Keratinocyte (primary cell): ENCODE data around the gene SYNE1. TPM values are rescaled to one million over a fixed set of nuclear protein-coding genes. Genes with fewer than 3 reads are reported as not detected.

ENCODE experiments used
- DNase-seq: peaks from one replicate; pipeline ENCODE4 v3.0.0-alpha.2; 2011; ENCODE audit warnings: low read depth, missing footprints, low spot score
- FAIRE-seq: peaks from 2 replicates; lab custom pipeline; 2011; peaks lifted over from hg19 to GRCh38; lab: Jason Lieb, UNC
- H2AFZ ChIP-seq: 2 replicates; pipeline ENCODE4 v1.6.0; 2012; ENCODE audit warnings: low read length, control low read depth, inconsistent platforms; ENCODE audit not compliant: control insufficient read depth
- H3K27ac ChIP-seq: 2 replicates; pipeline ENCODE4 v1.5.1; 2011; ENCODE audit warnings: low read length; ENCODE audit not compliant: control insufficient read depth, insufficient read depth
- H3K27me3 ChIP-seq: 3 replicates; pipeline ENCODE4 v1.6.0; 2011; ENCODE audit warnings: low read length; ENCODE audit not compliant: control insufficient read depth, insufficient read depth; ENCODE audit errors: extremely low read depth
- H3K36me3 ChIP-seq, 2 experiments: 2 replicates in 1 of 2; 3 replicates in 1 of 2; pipeline ENCODE4 v1.5.1; 2011; ENCODE audit warnings: low read length in 2 of 2, mild to moderate bottlenecking in 1 of 2; ENCODE audit not compliant: control insufficient read depth in 2 of 2, insufficient read depth in 2 of 2; ENCODE audit errors: extremely low read depth in 1 of 2
- H3K4me1 ChIP-seq: 3 replicates; pipeline ENCODE4 v1.5.1; 2011; ENCODE audit warnings: low read length; ENCODE audit not compliant: control insufficient read depth, insufficient read depth; ENCODE audit errors: extremely low read depth
- H3K4me2 ChIP-seq: 3 replicates; pipeline ENCODE4 v1.6.0; 2011; ENCODE audit warnings: low read depth, low read length; ENCODE audit not compliant: control insufficient read depth, insufficient read depth; ENCODE audit errors: extremely low read depth
- H3K4me3 ChIP-seq, 3 experiments: fragments of 200-600 bp in 1 of 3; sonication (generic) in 1 of 3; 2 replicates in 2 of 3; 3 replicates in 1 of 3; pipeline ENCODE4 v1.5.1; 2011 to 2016; ENCODE audit warnings: low read length in 3 of 3, mild to moderate bottlenecking in 3 of 3, control low read depth in 2 of 3, inconsistent platforms in 1 of 3, low read depth in 1 of 3, mixed read lengths in 1 of 3, mixed run types in 1 of 3, moderate library complexity in 1 of 3; ENCODE audit not compliant: control insufficient read depth in 2 of 3, insufficient read depth in 2 of 3; ENCODE audit errors: extremely low read depth in 1 of 3
- H3K79me2 ChIP-seq: 2 replicates; pipeline ENCODE4 v1.6.0; 2012; ENCODE audit warnings: low read length; ENCODE audit not compliant: control insufficient read depth, insufficient read depth
- H3K9ac ChIP-seq: 3 replicates; pipeline ENCODE4 v1.6.0; 2011; ENCODE audit warnings: low read length; ENCODE audit not compliant: control insufficient read depth, insufficient read depth; ENCODE audit errors: extremely low read depth
- H3K9me1 ChIP-seq: 3 replicates; pipeline ENCODE4 v1.6.0; 2011; ENCODE audit warnings: low read length; ENCODE audit not compliant: control insufficient read depth, insufficient read depth; ENCODE audit errors: extremely low read depth
- H3K9me3 ChIP-seq: 2 replicates; pipeline ENCODE4 v1.5.1; 2012; ENCODE audit warnings: low read depth, low read length; ENCODE audit not compliant: control insufficient read depth
- H4K20me1 ChIP-seq: 3 replicates; pipeline ENCODE4 v1.6.0; 2011; ENCODE audit warnings: low read length; ENCODE audit not compliant: control insufficient read depth, insufficient read depth; ENCODE audit errors: extremely low read depth
- EZH2 ChIP-seq: IDR thresholded peaks from one replicate; pipeline ENCODE4 v1.6.1; 2012; ENCODE audit warnings: inconsistent platforms, mild to moderate bottlenecking, low read length, moderate library complexity
- dilution Hi-C: fragments of 300-500 bp; cut with MboI; formaldehyde crosslinking; loops from one replicate; pipeline ENCODE4 v1.7.0; 2020; ENCODE audit warnings: low sequenced_read_pairs; ENCODE audit not compliant: extremely low pct_ligation_motif_present
- polyA plus RNA-seq, 5 experiments: library from polyadenylated mRNA; depleted of rRNA in 3 of 5; stranded (reverse) in 3 of 5; stranded (forward) in 1 of 5; unstranded in 1 of 5; fragments of >200 nt; gene quantifications; 1 replicate in 1 of 5; 2 replicates in 3 of 5; 3 replicates in 1 of 5; pipeline versions ENCODE4 v1.2.1 to v1.2.3, GENCODE V29; 2011 to 2012; ENCODE audit warnings: missing spikeins in 2 of 5, low read depth in 1 of 5, low replicate concordance in 1 of 5
- TF ChIP-seq, protein P1 (sequence below), 3 experiments: IDR thresholded peaks in 1 of 3; conservative IDR thresholded peaks in 1 of 3; optimal IDR thresholded peaks in 1 of 3; 2 replicates in 2 of 3; 3 replicates in 1 of 3; pipeline versions ENCODE3 to v1.5.1; 2011; ENCODE audit warnings: low read length in 3 of 3, mild to moderate bottlenecking in 3 of 3, moderate library complexity in 2 of 3, control low read depth in 1 of 3, inconsistent platforms in 1 of 3; ENCODE audit not compliant: insufficient read depth in 2 of 3; ENCODE audit errors: extremely low read depth in 1 of 3

The SYNE1 gene
- polyA plus RNA-seq, 1 donor (not counting 4 experiments of a cell fraction or from before 2014, with no cell fraction given) = 4.0 TPM

GRCh38 chr6:152554851-152555250 lies 82.3 kb downstream of the SYNE1 start:
- Histone ChIP-seq H3K27ac (no peak overlapping the region), H3K79me2 (no peaks in the 10 kb centered on the region), H3K9me1 (no peaks in the 10 kb centered on the region), H4K20me1 (no peaks in the 10 kb centered on the region), H3K4me2 (no peak overlapping the region), H3K36me3 (no peaks in the 10 kb centered on the region), H2AFZ (no peak overlapping the region), H3K9me3 (no peaks in the 10 kb centered on the region), H3K27me3 (no peaks in the 10 kb centered on the region), H3K4me3 (no peak overlapping the region), H3K9ac (no peak overlapping the region), H3K4me1 (no peaks in the 10 kb centered on the region)
- no peak for DNase-seq
- no peak for FAIRE-seq
- TF ChIP-seq EZH2 = no peak
- TF ChIP-seq, protein P1, sequence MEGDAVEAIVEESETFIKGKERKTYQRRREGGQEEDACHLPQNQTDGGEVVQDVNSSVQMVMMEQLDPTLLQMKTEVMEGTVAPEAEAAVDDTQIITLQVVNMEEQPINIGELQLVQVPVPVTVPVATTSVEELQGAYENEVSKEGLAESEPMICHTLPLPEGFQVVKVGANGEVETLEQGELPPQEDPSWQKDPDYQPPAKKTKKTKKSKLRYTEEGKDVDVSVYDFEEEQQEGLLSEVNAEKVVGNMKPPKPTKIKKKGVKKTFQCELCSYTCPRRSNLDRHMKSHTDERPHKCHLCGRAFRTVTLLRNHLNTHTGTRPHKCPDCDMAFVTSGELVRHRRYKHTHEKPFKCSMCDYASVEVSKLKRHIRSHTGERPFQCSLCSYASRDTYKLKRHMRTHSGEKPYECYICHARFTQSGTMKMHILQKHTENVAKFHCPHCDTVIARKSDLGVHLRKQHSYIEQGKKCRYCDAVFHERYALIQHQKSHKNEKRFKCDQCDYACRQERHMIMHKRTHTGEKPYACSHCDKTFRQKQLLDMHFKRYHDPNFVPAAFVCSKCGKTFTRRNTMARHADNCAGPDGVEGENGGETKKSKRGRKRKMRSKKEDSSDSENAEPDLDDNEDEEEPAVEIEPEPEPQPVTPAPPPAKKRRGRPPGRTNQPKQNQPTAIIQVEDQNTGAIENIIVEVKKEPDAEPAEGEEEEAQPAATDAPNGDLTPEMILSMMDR (optimal IDR thresholded peaks at IDR 0.05 in 1 of 3, IDR thresholded peaks at IDR 0.05 in 1 of 3, conservative IDR thresholded peaks at IDR 0.05 in 1 of 3; ENCODE audit: extremely low read depth in 1 of 3, insufficient read depth in 2 of 3, low read length in 3 of 3) = no peak
- dilution Hi-C loops = no loop called here

DNA sequence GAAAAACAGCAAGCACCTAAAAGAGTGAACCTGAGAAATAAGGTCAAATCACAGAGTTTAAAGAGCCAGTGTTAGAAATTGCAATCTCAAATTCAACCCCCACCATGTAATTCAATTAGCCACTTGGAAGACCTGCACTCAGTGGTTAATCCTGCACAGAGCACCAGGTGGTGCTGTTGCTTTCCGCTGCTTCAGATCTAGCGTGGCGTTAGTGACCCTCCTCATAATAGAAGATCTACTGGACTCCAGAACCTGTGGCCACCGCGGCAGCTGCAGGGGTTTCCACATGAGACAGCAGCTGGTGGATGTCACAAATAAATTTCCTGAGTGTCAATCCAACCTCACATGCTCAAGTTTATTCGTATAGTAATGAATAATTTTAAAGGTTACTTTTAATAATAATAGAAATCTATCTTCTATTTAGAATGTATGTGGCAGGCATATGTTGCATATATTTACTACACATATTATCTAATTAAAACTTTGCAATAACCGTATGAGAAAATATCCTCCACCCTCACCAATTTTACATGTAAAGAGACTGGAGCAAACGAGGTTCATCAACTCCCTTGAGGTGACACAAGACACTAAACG lies 84.4 kb downstream of the SYNE1 start:
- dilution Hi-C loops = no loop called here
- Histone ChIP-seq H2AFZ (no peak overlapping the region), H3K4me2 (no peak overlapping the region), H3K9ac (no peak overlapping the region), H3K27ac (no peak overlapping the region), H4K20me1 (no peaks in the 10 kb centered on the region), H3K27me3 (no peaks in the 10 kb centered on the region), H3K9me3 (no peaks in the 10 kb centered on the region), H3K79me2 (no peaks in the 10 kb centered on the region), H3K36me3 (no peaks in the 10 kb centered on the region), H3K4me3 (no peak overlapping the region), H3K4me1 (no peaks in the 10 kb centered on the region), H3K9me1 (no peaks in the 10 kb centered on the region)
- no peak for TF ChIP-seq EZH2
- TF ChIP-seq, protein P1 (optimal IDR thresholded peaks at IDR 0.05 in 1 of 3, IDR thresholded peaks at IDR 0.05 in 1 of 3, conservative IDR thresholded peaks at IDR 0.05 in 1 of 3; ENCODE audit: extremely low read depth in 1 of 3, insufficient read depth in 2 of 3, low read length in 3 of 3) = peak; percentile 82 to 93 (median 91)
- peak; percentile 81 for FAIRE-seq
- peak; percentile 2 for DNase-seq
